ENCODE results near the gene CCDC192. TPM values are rescaled to one million over a fixed set of nuclear protein-coding genes. Genes with fewer than 3 reads are reported as not detected.

CCDC192 gene
- polyA plus RNA-seq, 1 donor from 2014 or later: not detected

- TF ChIP-seq MXI1 (conservative IDR thresholded peaks at IDR 0.05; ENCODE audit: poor library complexity, severe bottlenecking): no peak
- TF ChIP-seq REST (IDR thresholded peaks at IDR 0.05; ENCODE audit: borderline replicate concordance): no peak
- no peak for TF ChIP-seq SMC3 (conservative IDR thresholded peaks at IDR 0.05; ENCODE audit: poor library complexity)
- no peak for TF ChIP-seq RAD21 (conservative IDR thresholded peaks at IDR 0.05)
- no peak for TF ChIP-seq EP300 (conservative IDR thresholded peaks at IDR 0.05; ENCODE audit: poor library complexity, severe bottlenecking)
- no peak for TF ChIP-seq POLR2AphosphoS5 (IDR thresholded peaks at IDR 0.05)
- no peak for TF ChIP-seq EZH2 (IDR thresholded peaks at IDR 0.05; ENCODE audit: borderline replicate concordance, insufficient read depth, low read length, poor library complexity, severe bottlenecking)
- no peak for TF ChIP-seq TAF1 (IDR thresholded peaks at IDR 0.05; ENCODE audit: low read depth)
- no peak for TF ChIP-seq CTCF (IDR thresholded peaks at IDR 0.05; ENCODE audit: poor library complexity, severe bottlenecking)
- no peaks in the 10 kb centered on the region for H3F3A ChIP-seq (ENCODE audit: insufficient read depth, low read length, poor library complexity, severe bottlenecking)
- no peaks in the 10 kb centered on the region for H4K20me1 ChIP-seq (ENCODE audit: insufficient read depth)
- no peak overlapping the region for H3K4me3 ChIP-seq (ENCODE audit: low read length)
- no peak overlapping the region for H3K27ac ChIP-seq (ENCODE audit: low read length)
- H3K9ac ChIP-seq (ENCODE audit: low read length): no peak overlapping the region
- no peaks in the 10 kb centered on the region for H3K36me3 ChIP-seq (ENCODE audit: insufficient read depth, low read length)
- H2AFZ ChIP-seq (ENCODE audit: low read depth, low read length): no peak overlapping the region
- H3K27me3 ChIP-seq (ENCODE audit: insufficient read depth, low read depth, low read length): no peaks in the 10 kb centered on the region
- H3K79me2 ChIP-seq (replicated peaks; ENCODE audit: insufficient read depth, low read length): no peaks in the 10 kb centered on the region
- H3K9me3 ChIP-seq (ENCODE audit: low read length): no peaks in the 10 kb centered on the region
- H3K9me2 ChIP-seq (ENCODE audit: insufficient read depth, low read length): no peaks in the 10 kb centered on the region
- H3K4me2 ChIP-seq (ENCODE audit: low read length): no peak overlapping the region
These were observed 222.7 kb downstream of the CCDC192 start for GRCh38 chr5:127925916-127926315.

- H3K27me3 ChIP-seq (ENCODE audit: insufficient read depth, low read depth, low read length): no peaks in the 10 kb centered on the region
- H3F3A ChIP-seq (ENCODE audit: insufficient read depth, low read length, poor library complexity, severe bottlenecking): no peaks in the 10 kb centered on the region
- H3K9ac ChIP-seq (ENCODE audit: low read length): no peak overlapping the region
- no peaks in the 10 kb centered on the region for H3K9me2 ChIP-seq (ENCODE audit: insufficient read depth, low read length)
- no peak overlapping the region for H3K27ac ChIP-seq (ENCODE audit: low read length)
- no peaks in the 10 kb centered on the region for H4K20me1 ChIP-seq (ENCODE audit: insufficient read depth)
- TF ChIP-seq POLR2AphosphoS5 (IDR thresholded peaks at IDR 0.05): no peak
- no peak for TF ChIP-seq CTCF (IDR thresholded peaks at IDR 0.05; ENCODE audit: poor library complexity, severe bottlenecking)
- no peak for TF ChIP-seq TAF1 (IDR thresholded peaks at IDR 0.05; ENCODE audit: low read depth)
- no peak for TF ChIP-seq EP300 (conservative IDR thresholded peaks at IDR 0.05; ENCODE audit: poor library complexity, severe bottlenecking)
- no peaks in the 10 kb centered on the region for H3K79me2 ChIP-seq (replicated peaks; ENCODE audit: insufficient read depth, low read length)
- H2AFZ ChIP-seq (ENCODE audit: low read depth, low read length): no peak overlapping the region
- H3K4me3 ChIP-seq (ENCODE audit: low read length): no peak overlapping the region
- no peak overlapping the region for H3K4me2 ChIP-seq (ENCODE audit: low read length)
- no peaks in the 10 kb centered on the region for H3K36me3 ChIP-seq (ENCODE audit: insufficient read depth, low read length)
- no peaks in the 10 kb centered on the region for H3K9me3 ChIP-seq (ENCODE audit: low read length)
These were observed 223.8 kb downstream of the CCDC192 start for GRCh38 chr5:127926974-127927373.

Measured in neural cell (in vitro differentiated cells).